HG02852 (cell line): ENCODE measurements around the gene TRPT1.

ENCODE experiments used
- ATAC-seq: cut with Tn5 transposase; IDR thresholded peaks from one replicate; pipeline ENCODE4 v1.9.1; 2021; ENCODE audit warnings: mild to moderate bottlenecking, moderate library complexity; ENCODE audit not compliant: unreplicated experiment

Gene TRPT1

GRCh38 chr11:64181506-64182411 lies 44.2 kb downstream of the TRPT1 start:
- no peak for ATAC-seq

DNA sequence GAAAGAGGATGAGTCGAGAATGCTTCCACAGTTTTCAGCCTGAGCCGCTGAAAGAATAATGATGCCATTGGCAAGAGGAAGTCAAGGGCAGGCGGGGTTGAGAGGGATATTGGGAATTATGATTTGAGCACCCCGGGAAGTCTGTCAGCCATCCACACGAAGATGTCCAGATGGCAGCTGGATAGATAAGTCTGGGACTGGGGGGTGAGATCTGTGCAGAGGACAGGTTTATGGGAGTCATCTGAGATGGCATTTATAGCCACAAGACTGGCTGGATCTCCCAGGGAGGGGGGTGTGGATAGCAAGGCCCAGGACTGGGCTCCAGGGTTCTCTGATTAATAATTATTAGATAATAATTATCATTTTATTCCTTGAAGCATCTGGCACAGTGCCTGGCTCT lies 45.1 kb downstream of the TRPT1 start:
- no peak for ATAC-seq

- ATAC-seq, result no peak
Measured at GRCh38 chr11:64178951-64179639, 46.9 kb downstream of the TRPT1 start.

DNA sequence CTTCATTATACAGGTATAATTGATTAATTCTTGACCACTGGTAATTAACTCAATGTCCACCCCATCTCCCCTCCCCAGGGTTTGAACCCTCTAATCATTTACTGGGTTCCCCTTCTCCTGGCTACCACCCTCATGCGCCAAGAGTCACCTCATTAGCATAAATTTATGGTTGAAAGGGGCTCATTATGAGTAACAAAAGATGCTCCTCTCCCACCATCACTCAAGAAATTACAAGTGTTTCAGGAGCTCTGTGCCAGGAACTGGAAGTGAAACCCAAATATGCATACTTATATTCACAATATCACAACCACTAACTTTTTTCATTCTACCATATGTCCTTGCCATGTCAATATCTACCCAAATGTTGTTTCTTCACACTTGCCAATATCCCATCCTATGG lies 47.8 kb downstream of the TRPT1 start:
- ATAC-seq, result no peak

- no peak for ATAC-seq
Measured at GRCh38 chr11:64176751-64177150, 49.2 kb downstream of the TRPT1 start.
